GM12864 (cell line): ENCODE data around the gene SKP2.

ENCODE experiments used
- DNase-seq: peaks from one replicate; pipeline ENCODE4 v3.0.0-alpha.2; 2011; ENCODE audit warnings: low read depth
- H3K4me3 ChIP-seq: 2 replicates; pipeline ENCODE4 v1.5.1; 2011; ENCODE audit warnings: mild to moderate bottlenecking, low read depth, low read length, control low read depth
- TF ChIP-seq, protein P1 (sequence below): IDR thresholded peaks from 2 replicates; pipeline ENCODE4 v1.5.1; 2011; ENCODE audit warnings: low read depth, mild to moderate bottlenecking, moderate library complexity, low read length, control low read depth, inconsistent platforms; ENCODE audit errors: missing control alignments

The SKP2 gene

GRCh38 chr5:36172599-36172998 lies 20.7 kb downstream of the SKP2 start:
- no peak overlapping the region for H3K4me3 ChIP-seq
- TF ChIP-seq, protein P1, sequence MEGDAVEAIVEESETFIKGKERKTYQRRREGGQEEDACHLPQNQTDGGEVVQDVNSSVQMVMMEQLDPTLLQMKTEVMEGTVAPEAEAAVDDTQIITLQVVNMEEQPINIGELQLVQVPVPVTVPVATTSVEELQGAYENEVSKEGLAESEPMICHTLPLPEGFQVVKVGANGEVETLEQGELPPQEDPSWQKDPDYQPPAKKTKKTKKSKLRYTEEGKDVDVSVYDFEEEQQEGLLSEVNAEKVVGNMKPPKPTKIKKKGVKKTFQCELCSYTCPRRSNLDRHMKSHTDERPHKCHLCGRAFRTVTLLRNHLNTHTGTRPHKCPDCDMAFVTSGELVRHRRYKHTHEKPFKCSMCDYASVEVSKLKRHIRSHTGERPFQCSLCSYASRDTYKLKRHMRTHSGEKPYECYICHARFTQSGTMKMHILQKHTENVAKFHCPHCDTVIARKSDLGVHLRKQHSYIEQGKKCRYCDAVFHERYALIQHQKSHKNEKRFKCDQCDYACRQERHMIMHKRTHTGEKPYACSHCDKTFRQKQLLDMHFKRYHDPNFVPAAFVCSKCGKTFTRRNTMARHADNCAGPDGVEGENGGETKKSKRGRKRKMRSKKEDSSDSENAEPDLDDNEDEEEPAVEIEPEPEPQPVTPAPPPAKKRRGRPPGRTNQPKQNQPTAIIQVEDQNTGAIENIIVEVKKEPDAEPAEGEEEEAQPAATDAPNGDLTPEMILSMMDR = no peak
- no peak for DNase-seq

GRCh38 chr5:36173426-36173825 lies 21.5 kb downstream of the SKP2 start:
- no peak for DNase-seq
- TF ChIP-seq, protein P1 = no peak
- H3K4me3 ChIP-seq = no peak overlapping the region

- no peak for DNase-seq
- TF ChIP-seq, protein P1 = no peak
- H3K4me3 ChIP-seq = no peak overlapping the region
Observed at GRCh38 chr5:36174119-36174518, 22.2 kb downstream of the SKP2 start.

- no peak overlapping the region for H3K4me3 ChIP-seq
- no peak for DNase-seq
- TF ChIP-seq, protein P1 = no peak
Observed at GRCh38 chr5:36175043-36175442, 23.1 kb downstream of the SKP2 start.

GRCh38 chr5:36177154-36177553 lies 25.2 kb downstream of the SKP2 start:
- peak; percentile 25 for DNase-seq
- TF ChIP-seq, protein P1 = no peak
- no peak overlapping the region for H3K4me3 ChIP-seq

- TF ChIP-seq, protein P1 = peak; percentile 30
- H3K4me3 ChIP-seq = no peak overlapping the region
- no peak for DNase-seq
Observed at GRCh38 chr5:36177715-36178523, 26.0 kb downstream of the SKP2 start.

DNA sequence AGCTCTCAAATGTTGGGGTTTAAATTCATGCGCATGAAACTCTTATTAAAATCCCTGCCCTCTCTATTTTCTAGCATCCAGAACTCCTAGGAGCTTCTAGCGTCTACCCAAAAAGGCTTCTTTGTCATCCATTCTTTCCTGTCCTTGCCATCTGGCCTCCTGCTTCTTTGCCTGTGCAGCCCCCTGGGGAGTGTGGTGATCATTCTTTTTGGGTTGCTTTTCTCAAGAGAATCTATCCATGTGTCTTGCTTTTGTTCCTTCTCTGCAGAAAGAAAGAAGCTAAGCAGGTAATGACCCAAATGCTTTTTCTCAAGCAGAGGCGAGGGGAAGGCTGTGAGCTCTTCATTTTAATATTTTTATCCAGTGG lies 26.6 kb downstream of the SKP2 start:
- no peak overlapping the region for H3K4me3 ChIP-seq
- TF ChIP-seq, protein P1 = no peak
- DNase-seq = no peak
